ENCODE measurements around the gene ME1. TPM values are rescaled to one million over a fixed set of nuclear protein-coding genes. Genes with fewer than 3 reads are reported as not detected.

ME1 gene
- total RNA-seq, 1 experiment from 2014 or later = 131 TPM

- no peaks in the 10 kb centered on the region for H3K27me3 ChIP-seq (replicated peaks; ENCODE audit: control insufficient read depth, insufficient read depth, low read length)
- no peaks in the 10 kb centered on the region for H3K4me1 ChIP-seq
- Mint-ChIP-seq H3K27ac (ENCODE audit: unreplicated experiment) (no peak overlapping the region), H3K4me3 (ENCODE audit: unreplicated experiment) (no peak overlapping the region), H3K9me3 (ENCODE audit: unreplicated experiment) (no peaks in the 10 kb centered on the region), H3K4me1 (ENCODE audit: low read depth, unreplicated experiment) (peaks cover 10% of the 10 kb centered on the region), H3K27me3 (ENCODE audit: insufficient read depth, unreplicated experiment) (no peaks in the 10 kb centered on the region), H3K36me3 (ENCODE audit: insufficient read depth, unreplicated experiment) (peaks cover 65% of the 10 kb centered on the region)
- no peak for TF ChIP-seq CTCF (IDR thresholded peaks at IDR 0.05; ENCODE audit: insufficient read depth in 1 of 2, low read depth in 1 of 2, low read length in 1 of 2, severe bottlenecking in 1 of 2, unreplicated experiment in 1 of 2)
- H3K9me3 ChIP-seq = no peaks in the 10 kb centered on the region
- DNase-seq = no peak
- H3K4me3 ChIP-seq (ENCODE audit: low read depth, low read length) = no peak overlapping the region
- CTCF ChIA-PET = no interaction called here
- intact Hi-C loops (cut with micrococcal nuclease; ENCODE audit: unreplicated experiment) = no loop called here
- POLR2A ChIA-PET = no interaction called here
- no peaks in the 10 kb centered on the region for H3K36me3 ChIP-seq (ENCODE audit: control insufficient read depth, insufficient read depth, low read length)
- no TSS peak for BruUV-seq (replicated peaks)
Measured at GRCh38 chr6:83311231-83311630, 119.6 kb downstream of the ME1 start.

GRCh38 chr6:83310046-83310445, 120.8 kb downstream of the ME1 start:
- TF ChIP-seq CTCF (IDR thresholded peaks at IDR 0.05; ENCODE audit: insufficient read depth in 1 of 2, low read depth in 1 of 2, low read length in 1 of 2, severe bottlenecking in 1 of 2, unreplicated experiment in 1 of 2) = no peak
- ChIA-PET CTCF (no interaction called here), POLR2A (no interaction called here)
- intact Hi-C loops (cut with micrococcal nuclease; ENCODE audit: unreplicated experiment) = no loop called here
- no peak overlapping the region for H3K4me3 ChIP-seq (ENCODE audit: low read depth, low read length)
- Mint-ChIP-seq H3K4me3 (ENCODE audit: unreplicated experiment) (no peak overlapping the region), H3K9me3 (ENCODE audit: unreplicated experiment) (no peaks in the 10 kb centered on the region), H3K27me3 (ENCODE audit: insufficient read depth, unreplicated experiment) (no peaks in the 10 kb centered on the region), H3K4me1 (ENCODE audit: low read depth, unreplicated experiment) (peaks cover 10% of the 10 kb centered on the region), H3K36me3 (ENCODE audit: insufficient read depth, unreplicated experiment) (peaks cover 64% of the 10 kb centered on the region), H3K27ac (ENCODE audit: unreplicated experiment) (no peak overlapping the region)
- no peak for DNase-seq
- H3K4me1 ChIP-seq = no peaks in the 10 kb centered on the region
- no peaks in the 10 kb centered on the region for H3K27me3 ChIP-seq (replicated peaks; ENCODE audit: control insufficient read depth, insufficient read depth, low read length)
- BruUV-seq (replicated peaks) = no TSS peak
- H3K36me3 ChIP-seq (ENCODE audit: control insufficient read depth, insufficient read depth, low read length) = no peaks in the 10 kb centered on the region
- H3K9me3 ChIP-seq = no peaks in the 10 kb centered on the region

- H3K27ac Mint-ChIP-seq (ENCODE audit: unreplicated experiment) = peak overlapping the region; percentile 12
- no peaks in the 10 kb centered on the region for H3K9me3 Mint-ChIP-seq (ENCODE audit: unreplicated experiment)
- Histone ChIP-seq H3K36me3 (ENCODE audit: control insufficient read depth, insufficient read depth, low read length) (no peaks in the 10 kb centered on the region), H3K4me3 (ENCODE audit: low read depth, low read length) (no peak overlapping the region), H3K9me3 (no peaks in the 10 kb centered on the region), H3K4me1 (no peaks in the 10 kb centered on the region), H3K27me3 (replicated peaks; ENCODE audit: control insufficient read depth, insufficient read depth, low read length) (no peaks in the 10 kb centered on the region)
- peaks cover 10% of the 10 kb centered on the region for H3K4me1 Mint-ChIP-seq (ENCODE audit: low read depth, unreplicated experiment)
- intact Hi-C loops (cut with micrococcal nuclease; ENCODE audit: unreplicated experiment) = no loop called here
- peaks cover 61% of the 10 kb centered on the region for H3K36me3 Mint-ChIP-seq (ENCODE audit: insufficient read depth, unreplicated experiment)
- POLR2A ChIA-PET = no interaction called here
- CTCF ChIA-PET = no interaction called here
- no TSS peak for BruUV-seq (replicated peaks)
- no peak overlapping the region for H3K4me3 Mint-ChIP-seq (ENCODE audit: unreplicated experiment)
- no peaks in the 10 kb centered on the region for H3K27me3 Mint-ChIP-seq (ENCODE audit: insufficient read depth, unreplicated experiment)
- TF ChIP-seq CTCF (IDR thresholded peaks at IDR 0.05; ENCODE audit: insufficient read depth in 1 of 2, low read depth in 1 of 2, low read length in 1 of 2, severe bottlenecking in 1 of 2, unreplicated experiment in 1 of 2) = no peak
- no peak for DNase-seq
Measured at GRCh38 chr6:83309344-83309743, 121.5 kb downstream of the ME1 start.
